Measurements from ENCODE around the gene REL. TPM values are rescaled to one million over a fixed set of nuclear protein-coding genes. Genes with fewer than 3 reads are reported as not detected.

REL gene
- total and polyA plus RNA-seq, 4 experiments from 2014 or later: 3.8 to 28.0 (median 19.4) TPM

DNA sequence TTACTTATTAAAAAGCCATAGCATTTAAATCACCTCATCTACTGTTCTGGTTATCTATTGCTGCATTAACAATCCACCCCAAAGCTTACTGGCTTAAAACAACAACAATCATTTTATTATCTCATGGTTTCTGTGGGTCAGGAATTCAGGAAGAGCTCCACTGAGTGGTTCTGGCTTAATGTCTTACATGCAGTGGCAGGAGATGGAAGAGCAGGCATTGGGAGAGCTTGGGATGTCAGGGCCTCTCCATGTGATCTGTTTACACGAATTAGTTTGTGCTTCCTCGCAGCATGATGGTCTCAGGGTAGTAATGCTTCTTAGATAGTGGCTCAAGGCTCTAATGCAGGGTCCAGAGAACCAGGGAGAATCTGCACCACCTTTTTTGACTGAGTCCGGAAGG lies 14.4 kb upstream of the REL start:
- H3K4me1 Mint-ChIP-seq: peaks cover 13 to 23% (median 16%) of the 10 kb centered on the region in 4 donors
- POLR2A ChIA-PET (ENCODE audit: partially characterized antibody): interaction anchor here (0.7 to 6.4 kb wide), 6 partner anchors 14 to 1962 kb away, joined by 3 to 99 read pairs (median 4); partner anchors contain the start of gene REL
- Histone ChIP-seq H3K27ac (ENCODE audit: low read depth, low read length) (no peak overlapping the region), H3K4me3 (ENCODE audit: low read length in 2 of 2) (no peak overlapping the region), H3K4me1 (ENCODE audit: insufficient read depth, low read length) (peaks cover 19% of the 10 kb centered on the region), H3K9me3 (ENCODE audit: control insufficient read depth in 1 of 2, low read length in 2 of 2) (no peaks in the 10 kb centered on the region), H3K36me3 (ENCODE audit: insufficient read depth, low read length) (no peaks in the 10 kb centered on the region), H3K27me3 (ENCODE audit: insufficient read depth, low read length) (no peaks in the 10 kb centered on the region)
- H3K9me3 Mint-ChIP-seq: peaks cover 2 to 33% (median 16%) of the 10 kb centered on the region in 8 donors
- peaks cover 4% of the 10 kb centered on the region in 2 donors for H3K27me3 Mint-ChIP-seq
- intact Hi-C loops (cut with micrococcal nuclease): no loop called here
- peak overlapping the region in 6 of 8 donors; percentile 2 to 39 (median 28) for H3K4me3 Mint-ChIP-seq
- peak overlapping the region in 6 of 7 donors; percentile 12 to 70 (median 56) for H3K27ac Mint-ChIP-seq
- DNase-seq: no peak
- H3K36me3 Mint-ChIP-seq: peaks cover 11 to 18% of the 10 kb centered on the region in 2 donors
- CTCF ChIA-PET (ENCODE audit: partially characterized antibody): interaction anchor here (2.7 to 3.2 kb wide), 2 partner anchors 15 to 48 kb away, joined by 12 to 21 read pairs; partner anchors contain the start of gene REL

- H3K4me1 ChIP-seq (ENCODE audit: insufficient read depth, low read length): peaks cover 19% of the 10 kb centered on the region
- Mint-ChIP-seq H3K4me1 (peaks cover 14 to 23% (median 21%) of the 10 kb centered on the region in 4 donors), H3K4me3 (peak overlapping the region in 7 of 8 donors; percentile 53 to 87 (median 69)), H3K36me3 (peaks cover 11 to 18% of the 10 kb centered on the region in 2 donors), H3K9me3 (peaks cover 2 to 33% (median 16%) of the 10 kb centered on the region in 8 donors), H3K27ac (peak overlapping the region; percentile 72 to 96 (median 93)), H3K27me3 (peaks cover under 1% of the 10 kb centered on the region in 2 donors)
- no peaks in the 10 kb centered on the region for H3K9me3 ChIP-seq (ENCODE audit: control insufficient read depth in 1 of 2, low read length in 2 of 2)
- DNase-seq: peak in 4 of 5 donors; percentile 54 to 65 (median 60)
- no peaks in the 10 kb centered on the region for H3K27me3 ChIP-seq (ENCODE audit: insufficient read depth, low read length)
- H3K36me3 ChIP-seq (ENCODE audit: insufficient read depth, low read length): no peaks in the 10 kb centered on the region
- H3K27ac ChIP-seq (ENCODE audit: low read depth, low read length): peak overlapping the region; percentile 35
- no peak overlapping the region for H3K4me3 ChIP-seq (ENCODE audit: low read length in 2 of 2)
- ChIA-PET POLR2A (ENCODE audit: partially characterized antibody) (interaction anchor here (0.7 to 6.4 kb wide), 11 partner anchors 14 to 1961 kb away, joined by 3 to 99 read pairs (median 4); partner anchors contain the start of genes PAPOLG and REL), CTCF (ENCODE audit: partially characterized antibody) (interaction anchor here (2.7 to 3.2 kb wide), 2 partner anchors 14 to 49 kb away, joined by 12 to 21 read pairs; partner anchors contain the start of gene REL)
- intact Hi-C loops (cut with micrococcal nuclease): loop anchor here (1.0 kb wide), 1 partner anchor 13 kb away; the partner anchor contains the start of gene REL
Observed at GRCh38 chr2:60867848-60868247, 13.5 kb upstream of the REL start.

GRCh38 chr2:60868589-60869273 lies 12.6 kb upstream of the REL start:
- Mint-ChIP-seq H3K27ac (peak overlapping the region in 6 of 7 donors; percentile 23 to 96 (median 94)), H3K9me3 (peaks cover 2 to 33% (median 16%) of the 10 kb centered on the region in 8 donors), H3K36me3 (peaks cover 11 to 18% of the 10 kb centered on the region in 2 donors), H3K27me3 (no peaks in the 10 kb centered on the region), H3K4me3 (peak overlapping the region in 1 of 8 donors; percentile 20), H3K4me1 (peaks cover 14 to 23% (median 21%) of the 10 kb centered on the region in 4 donors)
- Histone ChIP-seq H3K36me3 (ENCODE audit: insufficient read depth, low read length) (no peaks in the 10 kb centered on the region), H3K27me3 (ENCODE audit: insufficient read depth, low read length) (no peaks in the 10 kb centered on the region), H3K4me3 (ENCODE audit: low read length in 2 of 2) (no peak overlapping the region), H3K9me3 (ENCODE audit: control insufficient read depth in 1 of 2, low read length in 2 of 2) (no peaks in the 10 kb centered on the region), H3K4me1 (ENCODE audit: insufficient read depth, low read length) (peaks cover 19% of the 10 kb centered on the region), H3K27ac (ENCODE audit: low read depth, low read length) (no peak overlapping the region)
- DNase-seq: no peak
- intact Hi-C loops (cut with micrococcal nuclease): loop anchor here (1.0 kb wide), 1 partner anchor 13 kb away; the partner anchor contains the start of gene REL
- ChIA-PET CTCF (ENCODE audit: partially characterized antibody) (interaction anchor here (2.7 to 3.2 kb wide), 2 partner anchors 13 to 50 kb away, joined by 12 to 21 read pairs; partner anchors contain the start of gene REL), POLR2A (ENCODE audit: partially characterized antibody) (interaction anchor here (0.9 to 6.4 kb wide), 7 partner anchors 13 to 309 kb away, joined by 3 to 99 read pairs (median 6); partner anchors contain the start of genes PAPOLG and REL)

DNA sequence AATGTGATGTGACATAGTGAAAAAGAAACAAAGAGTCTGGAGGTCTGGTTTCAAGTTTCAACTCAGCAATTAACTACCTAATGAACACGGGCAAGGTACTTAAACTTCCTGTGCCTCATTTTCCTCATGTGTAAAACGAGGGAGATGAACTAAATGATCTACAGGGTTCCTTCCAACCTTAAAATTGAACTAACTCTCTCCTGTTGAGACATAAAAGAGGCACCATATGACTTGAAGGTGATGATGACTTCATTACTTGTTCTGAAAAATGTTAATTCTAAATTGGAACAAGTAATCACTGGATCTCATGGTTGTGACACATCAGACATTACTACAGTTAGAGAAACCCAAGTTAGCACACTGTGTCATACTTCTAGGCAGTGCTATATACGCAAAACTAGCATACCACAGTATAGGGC lies 8.9 kb upstream of the REL start:
- no peak for DNase-seq
- Mint-ChIP-seq H3K4me3 (no peak overlapping the region), H3K27ac (peak overlapping the region in 2 of 7 donors; percentile 17 to 75), H3K27me3 (no peaks in the 10 kb centered on the region), H3K9me3 (peaks cover 0 to 12% (median 6%) of the 10 kb centered on the region in 8 donors), H3K36me3 (peaks cover 6 to 7% of the 10 kb centered on the region in 2 donors), H3K4me1 (peaks cover 6 to 17% (median 14%) of the 10 kb centered on the region in 4 donors)
- no peak overlapping the region for H3K4me3 ChIP-seq (ENCODE audit: low read length in 2 of 2)
- CTCF ChIA-PET (ENCODE audit: partially characterized antibody): no interaction called here
- no peaks in the 10 kb centered on the region for H3K27me3 ChIP-seq (ENCODE audit: insufficient read depth, low read length)
- no peaks in the 10 kb centered on the region for H3K9me3 ChIP-seq (ENCODE audit: control insufficient read depth in 1 of 2, low read length in 2 of 2)
- POLR2A ChIA-PET (ENCODE audit: partially characterized antibody): no interaction called here
- H3K36me3 ChIP-seq (ENCODE audit: insufficient read depth, low read length): no peaks in the 10 kb centered on the region
- no peak overlapping the region for H3K27ac ChIP-seq (ENCODE audit: low read depth, low read length)
- intact Hi-C loops (cut with micrococcal nuclease): no loop called here
- peaks cover 11% of the 10 kb centered on the region for H3K4me1 ChIP-seq (ENCODE audit: insufficient read depth, low read length)

GRCh38 chr2:60873381-60873780 lies 8.0 kb upstream of the REL start:
- Histone ChIP-seq H3K36me3 (ENCODE audit: insufficient read depth, low read length) (no peaks in the 10 kb centered on the region), H3K27me3 (ENCODE audit: insufficient read depth, low read length) (no peaks in the 10 kb centered on the region), H3K9me3 (ENCODE audit: control insufficient read depth in 1 of 2, low read length in 2 of 2) (no peaks in the 10 kb centered on the region), H3K27ac (ENCODE audit: low read depth, low read length) (no peak overlapping the region), H3K4me1 (ENCODE audit: insufficient read depth, low read length) (peaks cover 3% of the 10 kb centered on the region), H3K4me3 (ENCODE audit: low read length in 2 of 2) (no peak overlapping the region)
- peaks cover 1 to 9% (median 5%) of the 10 kb centered on the region in 4 donors for H3K4me1 Mint-ChIP-seq
- POLR2A ChIA-PET (ENCODE audit: partially characterized antibody): no interaction called here
- no peak overlapping the region for H3K4me3 Mint-ChIP-seq
- CTCF ChIA-PET (ENCODE audit: partially characterized antibody): no interaction called here
- intact Hi-C loops (cut with micrococcal nuclease): no loop called here
- no peaks in the 10 kb centered on the region for H3K27me3 Mint-ChIP-seq
- no peaks in the 10 kb centered on the region for H3K36me3 Mint-ChIP-seq
- peaks cover 0 to 5% (median 0%) of the 10 kb centered on the region in 8 donors for H3K9me3 Mint-ChIP-seq
- no peak overlapping the region for H3K27ac Mint-ChIP-seq
- DNase-seq: no peak

- ChIA-PET CTCF (ENCODE audit: partially characterized antibody) (no interaction called here), POLR2A (ENCODE audit: partially characterized antibody) (interaction anchor here (0.6 kb wide), 1 partner anchor 72 kb away, joined by 4 read pairs; no protein-coding TSS in a partner anchor)
- Mint-ChIP-seq H3K27me3 (no peaks in the 10 kb centered on the region), H3K27ac (peak overlapping the region in 2 of 7 donors; percentile 35 to 79), H3K4me1 (peaks cover 1 to 10% (median 7%) of the 10 kb centered on the region in 4 donors), H3K4me3 (peak overlapping the region in 1 of 8 donors; percentile 3), H3K9me3 (no peaks in the 10 kb centered on the region), H3K36me3 (peaks cover 0 to under 1% of the 10 kb centered on the region in 2 donors)
- Histone ChIP-seq H3K9me3 (ENCODE audit: control insufficient read depth in 1 of 2, low read length in 2 of 2) (no peaks in the 10 kb centered on the region), H3K4me3 (ENCODE audit: low read length in 2 of 2) (no peak overlapping the region), H3K4me1 (ENCODE audit: insufficient read depth, low read length) (peaks cover 7% of the 10 kb centered on the region), H3K36me3 (ENCODE audit: insufficient read depth, low read length) (no peaks in the 10 kb centered on the region), H3K27ac (ENCODE audit: low read depth, low read length) (no peak overlapping the region), H3K27me3 (ENCODE audit: insufficient read depth, low read length) (no peaks in the 10 kb centered on the region)
- intact Hi-C loops (cut with micrococcal nuclease): no loop called here
- no peak for DNase-seq
Observed at GRCh38 chr2:60875520-60875919, 5.9 kb upstream of the REL start.

All from CD4-positive, alpha-beta memory T cell (primary cell).